Neural progenitor cell (in vitro differentiated cells): ENCODE results near the gene KDM3A. TPM values are rescaled to one million over a fixed set of nuclear protein-coding genes. Genes with fewer than 3 reads are reported as not detected.

ENCODE experiments used
- DNase-seq: peaks from one replicate; pipeline ENCODE4 v3.0.0-alpha.2; 2016; ENCODE audit warnings: low spot score
- H2AFZ ChIP-seq: fragments of 200-600 bp; sonication (generic); replicated peaks from 2 replicates; pipeline ENCODE4 v1.6.1; 2016; ENCODE audit warnings: antibody characterized with exemption
- H3F3A ChIP-seq: fragments of 200-600 bp; sonication (generic); 2 replicates; pipeline ENCODE4 v1.6.1; 2016; ENCODE audit warnings: antibody characterized with exemption, low read depth
- H3K27ac ChIP-seq: fragments of 200-600 bp; sonication (generic); 2 replicates; pipeline ENCODE4 v1.5.1; 2016; ENCODE audit warnings: mild to moderate bottlenecking
- H3K27me3 ChIP-seq: fragments of 200-600 bp; sonication (generic); 2 replicates; pipeline ENCODE4 v1.6.1; 2016; ENCODE audit warnings: mild to moderate bottlenecking, moderate library complexity
- H3K36me3 ChIP-seq: fragments of 200-600 bp; sonication (generic); 2 replicates; pipeline ENCODE4 v1.5.1; 2016
- H3K4me1 ChIP-seq: fragments of 200-600 bp; sonication (generic); 2 replicates; pipeline ENCODE4 v1.6.1; 2016; ENCODE audit warnings: mixed run types
- H3K4me2 ChIP-seq: fragments of 200-600 bp; sonication (generic); 2 replicates; pipeline ENCODE4 v1.6.1; 2016
- H3K4me3 ChIP-seq: fragments of 200-600 bp; sonication (generic); 2 replicates; pipeline ENCODE4 v1.5.1; 2016
- H3K79me2 ChIP-seq: fragments of 200-600 bp; sonication (generic); 2 replicates; pipeline ENCODE4 v1.6.1; 2016; ENCODE audit warnings: low read depth
- H3K9ac ChIP-seq: fragments of 200-600 bp; sonication (generic); 2 replicates; pipeline ENCODE4 v1.6.1; 2016
- H3K9me3 ChIP-seq: fragments of 200-600 bp; sonication (generic); 2 replicates; pipeline ENCODE4 v1.5.1; 2016; ENCODE audit warnings: low read depth
- H4K20me1 ChIP-seq: fragments of 200-600 bp; sonication (generic); 2 replicates; pipeline ENCODE4 v1.6.1; 2016; ENCODE audit warnings: low read depth
- H3K27ac Mint-ChIP-seq: 3 replicates; pipeline ENCODE4 v1.8.0; 2021; ENCODE audit warnings: mixed read lengths
- H3K27me3 Mint-ChIP-seq: 2 replicates; pipeline ENCODE4 v1.8.0; 2022; ENCODE audit warnings: low read depth, mild to moderate bottlenecking, inconsistent platforms, moderate library complexity, mixed read lengths; ENCODE audit not compliant: insufficient read depth
- H3K36me3 Mint-ChIP-seq: 3 replicates; pipeline ENCODE4 v1.8.0; 2021; ENCODE audit warnings: mixed read lengths
- H3K4me1 Mint-ChIP-seq: 3 replicates; pipeline ENCODE4 v1.8.0; 2021; ENCODE audit warnings: mixed read lengths
- H3K4me3 Mint-ChIP-seq: 3 replicates; pipeline ENCODE4 v1.8.0; 2021; ENCODE audit warnings: mild to moderate bottlenecking, moderate library complexity, mixed read lengths
- H3K9me3 Mint-ChIP-seq: 3 replicates; pipeline ENCODE4 v1.8.0; 2020; ENCODE audit warnings: mixed read lengths
- CTCF ChIP-seq: fragments of 200-600 bp; sonication (generic); IDR thresholded peaks from 2 replicates; pipeline ENCODE4 v1.5.1; 2017; ENCODE audit warnings: antibody characterized with exemption, mild to moderate bottlenecking
- EZH2 ChIP-seq: fragments of 200-600 bp; sonication (generic); IDR thresholded peaks from 2 replicates; pipeline ENCODE4 v1.6.1; 2017; ENCODE audit warnings: antibody characterized with exemption, mild to moderate bottlenecking, moderate library complexity
- EZH2phosphoT487 ChIP-seq: fragments of 200-600 bp; sonication (generic); IDR thresholded peaks from 2 replicates; pipeline ENCODE4 v1.6.1; 2017; ENCODE audit warnings: antibody characterized with exemption
- total RNA-seq: library from RNA; depleted of rRNA; stranded (reverse); fragments of >200 nt; gene quantifications from 2 replicates; pipeline ENCODE4 v1.2.3, GENCODE V29; 2015; ENCODE audit warnings: low replicate concordance

The KDM3A gene
- total RNA-seq, 1 donor from 2014 or later: 84.9 TPM

- peaks cover 6% of the 10 kb centered on the region for H3K27me3 Mint-ChIP-seq
- Histone ChIP-seq H3K27ac (no peak overlapping the region), H3K36me3 (no peaks in the 10 kb centered on the region), H3F3A (peaks cover 8% of the 10 kb centered on the region), H3K79me2 (peaks cover 91% of the 10 kb centered on the region), H3K9ac (no peak overlapping the region), H3K4me3 (no peak overlapping the region), H3K4me2 (no peak overlapping the region), H3K27me3 (no peaks in the 10 kb centered on the region), H2AFZ (no peak overlapping the region), H3K4me1 (peaks cover 16% of the 10 kb centered on the region), H3K9me3 (no peaks in the 10 kb centered on the region), H4K20me1 (peaks cover 87% of the 10 kb centered on the region)
- DNase-seq: no peak
- H3K4me3 Mint-ChIP-seq: no peak overlapping the region
- no peak for TF ChIP-seq CTCF
- no peak for TF ChIP-seq EZH2phosphoT487
- no peak for TF ChIP-seq EZH2
- H3K36me3 Mint-ChIP-seq: peaks cover 59% of the 10 kb centered on the region
- H3K4me1 Mint-ChIP-seq: peaks cover 25% of the 10 kb centered on the region
- no peak overlapping the region for H3K27ac Mint-ChIP-seq
- no peaks in the 10 kb centered on the region for H3K9me3 Mint-ChIP-seq
Measured at GRCh38 chr2:86446060-86446459, 4.9 kb downstream of the KDM3A start.

GRCh38 chr2:86453836-86454235 is 12.7 kb downstream of the KDM3A start:
- Histone ChIP-seq H3K9ac (no peak overlapping the region), H3K27ac (no peak overlapping the region), H3K36me3 (peaks cover 47% of the 10 kb centered on the region), H3K79me2 (peaks cover 26% of the 10 kb centered on the region), H3K4me1 (no peaks in the 10 kb centered on the region), H3F3A (no peaks in the 10 kb centered on the region), H3K4me2 (no peak overlapping the region), H3K9me3 (no peaks in the 10 kb centered on the region), H3K27me3 (no peaks in the 10 kb centered on the region), H4K20me1 (peaks cover 46% of the 10 kb centered on the region), H2AFZ (no peak overlapping the region), H3K4me3 (no peak overlapping the region)
- no peak for DNase-seq
- no peak overlapping the region for H3K27ac Mint-ChIP-seq
- TF ChIP-seq CTCF (no peak), EZH2 (no peak), EZH2phosphoT487 (no peak)
- no peak overlapping the region for H3K4me3 Mint-ChIP-seq
- H3K36me3 Mint-ChIP-seq: peaks cover 66% of the 10 kb centered on the region
- H3K27me3 Mint-ChIP-seq: peaks cover 3% of the 10 kb centered on the region
- H3K9me3 Mint-ChIP-seq: no peaks in the 10 kb centered on the region
- no peaks in the 10 kb centered on the region for H3K4me1 Mint-ChIP-seq

- peaks cover 3% of the 10 kb centered on the region for H3K27me3 Mint-ChIP-seq
- no peak overlapping the region for H3K4me3 Mint-ChIP-seq
- Histone ChIP-seq H3K36me3 (peaks cover 47% of the 10 kb centered on the region), H3K79me2 (peaks cover 22% of the 10 kb centered on the region), H3K27me3 (no peaks in the 10 kb centered on the region), H3K4me3 (no peak overlapping the region), H3K27ac (no peak overlapping the region), H3K4me1 (no peaks in the 10 kb centered on the region), H3F3A (no peaks in the 10 kb centered on the region), H3K4me2 (no peak overlapping the region), H4K20me1 (peaks cover 45% of the 10 kb centered on the region), H3K9ac (no peak overlapping the region), H2AFZ (no peak overlapping the region), H3K9me3 (no peaks in the 10 kb centered on the region)
- DNase-seq: no peak
- no peaks in the 10 kb centered on the region for H3K4me1 Mint-ChIP-seq
- no peak overlapping the region for H3K27ac Mint-ChIP-seq
- H3K9me3 Mint-ChIP-seq: no peaks in the 10 kb centered on the region
- peaks cover 64% of the 10 kb centered on the region for H3K36me3 Mint-ChIP-seq
- TF ChIP-seq EZH2phosphoT487 (no peak), EZH2 (no peak), CTCF (no peak)
Measured at GRCh38 chr2:86454238-86454637, 13.1 kb downstream of the KDM3A start.
